GM10266 (cell line): Measurements from ENCODE around the gene TMEM135.

Experiments used
- DNase-seq: peaks from one replicate; pipeline ENCODE4 v3.0.0; 2012; ENCODE audit errors: extremely low spot score
- TF ChIP-seq, protein P1 (sequence below): IDR thresholded peaks from 2 replicates; pipeline ENCODE4 v1.5.1; 2012; ENCODE audit warnings: mild to moderate bottlenecking, low read depth; ENCODE audit not compliant: control insufficient read depth, insufficient read depth; ENCODE audit errors: missing control alignments

Gene TMEM135

DNA sequence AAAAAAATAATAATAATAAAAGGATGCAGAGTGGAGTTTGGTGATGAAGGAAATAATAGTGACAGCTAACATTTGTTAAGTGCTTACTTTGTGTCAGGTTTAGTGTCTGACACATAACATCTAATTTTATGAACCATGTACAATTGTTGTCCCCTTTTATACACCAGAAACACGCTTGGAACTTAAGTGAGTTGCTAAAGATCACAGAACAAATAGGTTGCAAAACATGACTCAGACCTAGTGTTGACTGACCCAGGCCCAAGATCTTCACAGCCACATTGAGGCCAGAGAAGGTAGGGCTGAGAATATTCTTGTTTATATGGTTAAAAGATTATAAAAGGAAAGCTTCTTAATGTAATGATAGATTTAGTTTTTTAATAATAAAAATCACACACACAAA, 25.6 kb upstream of the TMEM135 start:
- no peak for DNase-seq
- TF ChIP-seq, protein P1, sequence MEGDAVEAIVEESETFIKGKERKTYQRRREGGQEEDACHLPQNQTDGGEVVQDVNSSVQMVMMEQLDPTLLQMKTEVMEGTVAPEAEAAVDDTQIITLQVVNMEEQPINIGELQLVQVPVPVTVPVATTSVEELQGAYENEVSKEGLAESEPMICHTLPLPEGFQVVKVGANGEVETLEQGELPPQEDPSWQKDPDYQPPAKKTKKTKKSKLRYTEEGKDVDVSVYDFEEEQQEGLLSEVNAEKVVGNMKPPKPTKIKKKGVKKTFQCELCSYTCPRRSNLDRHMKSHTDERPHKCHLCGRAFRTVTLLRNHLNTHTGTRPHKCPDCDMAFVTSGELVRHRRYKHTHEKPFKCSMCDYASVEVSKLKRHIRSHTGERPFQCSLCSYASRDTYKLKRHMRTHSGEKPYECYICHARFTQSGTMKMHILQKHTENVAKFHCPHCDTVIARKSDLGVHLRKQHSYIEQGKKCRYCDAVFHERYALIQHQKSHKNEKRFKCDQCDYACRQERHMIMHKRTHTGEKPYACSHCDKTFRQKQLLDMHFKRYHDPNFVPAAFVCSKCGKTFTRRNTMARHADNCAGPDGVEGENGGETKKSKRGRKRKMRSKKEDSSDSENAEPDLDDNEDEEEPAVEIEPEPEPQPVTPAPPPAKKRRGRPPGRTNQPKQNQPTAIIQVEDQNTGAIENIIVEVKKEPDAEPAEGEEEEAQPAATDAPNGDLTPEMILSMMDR = no peak

DNA sequence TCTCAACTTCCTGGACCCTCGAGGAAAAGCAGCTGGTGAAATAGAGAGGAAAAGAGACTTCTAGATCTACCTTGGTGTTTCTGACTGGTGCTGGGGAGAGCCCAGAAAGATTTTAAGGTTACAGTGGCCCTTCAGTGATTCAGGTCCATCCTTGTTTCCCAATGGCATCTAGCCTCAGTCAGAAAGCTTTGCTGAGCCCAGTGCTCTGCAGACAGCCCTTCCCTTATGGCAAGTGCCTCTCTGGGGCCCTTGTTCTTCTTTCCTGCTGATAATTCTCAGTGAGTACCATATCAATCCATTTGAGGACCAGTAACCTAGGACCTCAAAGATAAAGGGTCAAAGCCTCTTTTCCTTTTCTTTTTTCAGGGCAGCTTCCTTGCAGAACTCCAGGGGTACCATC, 25.1 kb upstream of the TMEM135 start:
- TF ChIP-seq, protein P1 = no peak
- DNase-seq = no peak

DNA sequence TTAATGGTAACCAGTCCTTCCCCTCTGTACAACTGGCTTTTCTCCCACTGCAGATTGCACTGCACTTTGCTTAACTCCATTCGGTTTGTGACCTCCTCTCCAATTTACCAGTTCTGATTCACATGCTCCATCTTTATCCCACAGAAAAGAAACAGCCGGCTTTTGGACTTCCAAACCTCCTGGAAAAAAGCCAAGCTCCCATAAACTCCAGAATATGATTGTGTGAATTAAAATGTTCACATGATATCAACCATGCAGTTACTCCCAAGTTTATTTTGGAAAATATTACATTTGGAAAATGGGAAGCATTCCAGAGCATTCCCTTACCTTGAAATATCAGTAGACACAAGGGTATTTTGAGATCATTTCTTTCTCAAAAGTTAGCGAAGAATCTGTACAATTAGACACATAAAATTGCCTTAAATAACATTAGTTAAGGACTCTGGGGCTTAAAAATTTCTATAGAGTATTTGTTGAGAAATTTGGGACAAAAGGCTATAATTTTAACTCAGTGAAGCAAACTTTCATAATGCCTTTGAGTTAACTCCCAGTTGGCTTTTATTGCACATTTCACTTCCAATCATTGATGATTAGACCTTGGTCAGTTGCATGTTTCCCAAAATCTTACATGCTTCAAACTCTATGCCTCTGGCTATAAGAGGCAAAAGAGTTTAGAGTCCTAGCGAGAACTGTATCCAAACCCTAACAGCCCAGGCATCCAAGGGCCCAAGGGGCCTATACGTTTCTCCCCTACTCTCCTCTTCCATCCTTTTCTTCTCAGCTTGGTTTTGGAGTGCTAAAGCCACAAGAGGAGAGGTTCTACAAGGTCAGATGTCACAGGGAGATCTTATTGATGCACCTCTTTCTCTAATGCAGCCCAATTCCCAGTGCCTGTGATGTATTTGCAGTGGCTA, 23.6 kb upstream of the TMEM135 start:
- no peak for DNase-seq
- TF ChIP-seq, protein P1 = no peak

DNA sequence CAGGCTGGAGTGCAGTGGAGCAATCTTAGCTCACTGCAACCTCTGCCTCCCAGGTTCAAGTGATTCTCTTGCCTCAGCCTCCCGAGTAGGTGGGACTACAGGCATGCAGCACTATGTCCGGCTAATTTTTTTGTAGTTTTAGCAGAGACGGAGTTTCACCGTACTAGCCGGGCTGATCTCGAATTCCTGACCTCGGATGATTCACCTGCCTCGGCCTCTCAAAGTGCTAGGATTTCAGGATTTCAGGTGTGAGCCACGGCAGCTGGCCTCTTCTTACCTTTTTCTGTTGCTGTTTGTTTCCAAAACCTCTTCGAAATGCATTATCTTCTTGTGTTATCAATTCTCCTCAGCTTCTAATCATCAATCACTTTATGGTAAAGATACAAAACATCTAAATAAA, 22.1 kb upstream of the TMEM135 start:
- DNase-seq = no peak
- TF ChIP-seq, protein P1 = no peak

DNA sequence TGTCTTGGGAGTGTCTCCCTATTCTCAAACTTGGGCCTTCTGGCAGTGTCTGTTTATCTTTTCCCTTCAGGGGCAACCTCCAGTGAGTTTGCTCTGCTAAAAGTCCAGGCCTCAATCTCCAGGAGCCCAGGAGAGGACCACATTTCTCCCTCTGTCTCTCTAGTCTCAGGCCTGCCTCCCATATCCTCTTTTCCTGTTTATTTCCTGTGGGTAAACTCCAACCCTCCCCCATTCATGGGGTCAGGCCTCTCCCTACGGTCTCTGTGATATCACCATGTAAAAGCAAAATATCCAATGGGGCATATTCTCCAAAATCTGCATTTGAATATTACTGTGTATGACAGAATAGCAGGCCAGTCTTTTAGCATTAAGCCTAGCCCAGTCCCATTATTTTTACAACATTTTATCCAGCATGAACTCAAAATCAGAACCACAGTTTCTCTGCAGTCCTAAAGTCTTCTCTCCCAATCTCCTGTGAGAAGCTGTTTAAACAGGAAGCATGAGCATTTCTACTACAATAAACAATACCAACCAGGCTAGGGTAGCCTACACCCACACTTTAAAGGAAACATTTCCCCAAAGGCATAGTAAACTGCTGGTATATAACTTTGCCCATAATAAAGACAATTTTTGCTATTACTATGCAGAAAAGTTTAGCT, 18.0 kb upstream of the TMEM135 start:
- TF ChIP-seq, protein P1 = no peak
- no peak for DNase-seq

DNA sequence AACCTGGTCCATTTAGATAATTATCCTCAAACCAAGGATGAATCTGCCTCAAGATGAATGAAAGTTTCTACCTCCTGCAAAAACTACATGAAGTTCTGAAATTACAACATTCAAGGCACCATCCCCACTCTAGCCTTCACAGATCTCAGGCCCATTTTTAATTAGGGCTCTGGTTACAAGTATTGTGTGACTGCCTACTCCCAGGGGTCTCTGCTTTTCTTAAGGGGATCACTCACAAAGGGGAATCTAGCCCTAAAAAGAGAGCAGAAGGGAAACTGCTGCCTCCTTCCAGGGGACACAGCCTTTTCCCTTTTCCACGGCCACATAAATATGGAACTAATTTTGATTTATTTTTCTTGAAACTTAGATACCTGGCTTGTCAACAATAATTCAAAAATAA, 17.4 kb upstream of the TMEM135 start:
- TF ChIP-seq, protein P1 = no peak
- DNase-seq = no peak
